WI38 (cell line): ENCODE results near the gene BRD9.
"Not testable (repeated sequence)": the region's sequence is repeated elsewhere in the genome, so short reads cannot be mapped to it uniquely, and the experiment has no call there.

Experiments
- H3K4me3 ChIP-seq: 2 replicates; pipeline ENCODE4 v1.5.1; 2011; ENCODE audit warnings: low read depth, mild to moderate bottlenecking, control low read depth, low read length
- TF ChIP-seq, protein P1 (sequence below): IDR thresholded peaks from 2 replicates; pipeline ENCODE4 v1.5.1; 2012; ENCODE audit warnings: low read depth, mild to moderate bottlenecking, control low read depth, low read length

Gene BRD9

DNA sequence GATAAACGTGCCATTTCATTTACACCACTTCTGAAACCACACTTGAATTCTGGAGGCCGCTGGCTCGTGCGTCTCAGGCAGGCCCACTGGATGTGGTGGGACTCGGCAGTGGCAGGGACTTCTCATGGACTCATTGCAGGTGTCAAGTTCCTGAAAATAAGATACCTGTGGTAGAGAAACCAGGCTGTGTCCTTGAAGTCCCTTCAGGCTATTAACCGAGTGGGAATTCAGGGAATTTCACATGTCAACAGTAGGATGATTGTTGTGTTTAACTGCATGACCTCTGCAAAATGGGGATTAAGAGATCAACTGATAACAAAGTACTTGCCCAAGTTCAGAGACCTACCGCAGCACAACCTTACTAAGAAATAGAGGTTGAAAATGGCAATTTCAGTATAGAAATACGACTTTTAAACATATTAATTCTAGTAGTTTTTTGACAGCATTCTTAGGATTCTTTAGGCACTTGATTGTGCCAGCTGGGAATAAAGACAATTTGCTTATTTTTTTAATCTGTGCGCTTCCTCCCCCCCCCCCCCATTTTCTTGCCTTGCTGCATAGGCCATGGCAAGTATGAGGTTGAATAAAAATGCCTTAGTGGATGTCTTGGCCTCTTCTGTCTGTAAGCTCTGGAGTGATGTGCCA, 26.9 kb upstream of the BRD9 start:
- no peak overlapping the region for H3K4me3 ChIP-seq
- TF ChIP-seq, protein P1, sequence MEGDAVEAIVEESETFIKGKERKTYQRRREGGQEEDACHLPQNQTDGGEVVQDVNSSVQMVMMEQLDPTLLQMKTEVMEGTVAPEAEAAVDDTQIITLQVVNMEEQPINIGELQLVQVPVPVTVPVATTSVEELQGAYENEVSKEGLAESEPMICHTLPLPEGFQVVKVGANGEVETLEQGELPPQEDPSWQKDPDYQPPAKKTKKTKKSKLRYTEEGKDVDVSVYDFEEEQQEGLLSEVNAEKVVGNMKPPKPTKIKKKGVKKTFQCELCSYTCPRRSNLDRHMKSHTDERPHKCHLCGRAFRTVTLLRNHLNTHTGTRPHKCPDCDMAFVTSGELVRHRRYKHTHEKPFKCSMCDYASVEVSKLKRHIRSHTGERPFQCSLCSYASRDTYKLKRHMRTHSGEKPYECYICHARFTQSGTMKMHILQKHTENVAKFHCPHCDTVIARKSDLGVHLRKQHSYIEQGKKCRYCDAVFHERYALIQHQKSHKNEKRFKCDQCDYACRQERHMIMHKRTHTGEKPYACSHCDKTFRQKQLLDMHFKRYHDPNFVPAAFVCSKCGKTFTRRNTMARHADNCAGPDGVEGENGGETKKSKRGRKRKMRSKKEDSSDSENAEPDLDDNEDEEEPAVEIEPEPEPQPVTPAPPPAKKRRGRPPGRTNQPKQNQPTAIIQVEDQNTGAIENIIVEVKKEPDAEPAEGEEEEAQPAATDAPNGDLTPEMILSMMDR: no peak

DNA sequence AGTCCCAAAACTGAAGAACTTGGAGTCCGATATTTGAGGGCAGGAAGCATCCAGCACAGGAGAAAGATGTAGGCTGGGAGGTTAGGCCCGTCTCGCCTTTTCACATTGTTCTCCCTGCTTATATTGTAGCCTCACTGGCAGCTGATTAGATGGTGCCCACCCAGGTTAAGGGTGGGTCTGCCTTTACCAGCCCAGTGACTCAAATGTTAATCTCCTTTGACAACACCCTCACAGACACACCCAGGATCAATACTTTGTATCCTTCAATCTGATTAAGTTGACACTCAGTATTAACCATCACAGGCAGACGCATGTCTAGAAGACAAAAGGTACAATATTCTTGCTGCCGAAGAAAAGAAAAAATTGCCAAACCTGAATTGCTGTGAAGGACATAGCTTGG, 26.1 kb upstream of the BRD9 start:
- not testable (repeated sequence) for H3K4me3 ChIP-seq

DNA sequence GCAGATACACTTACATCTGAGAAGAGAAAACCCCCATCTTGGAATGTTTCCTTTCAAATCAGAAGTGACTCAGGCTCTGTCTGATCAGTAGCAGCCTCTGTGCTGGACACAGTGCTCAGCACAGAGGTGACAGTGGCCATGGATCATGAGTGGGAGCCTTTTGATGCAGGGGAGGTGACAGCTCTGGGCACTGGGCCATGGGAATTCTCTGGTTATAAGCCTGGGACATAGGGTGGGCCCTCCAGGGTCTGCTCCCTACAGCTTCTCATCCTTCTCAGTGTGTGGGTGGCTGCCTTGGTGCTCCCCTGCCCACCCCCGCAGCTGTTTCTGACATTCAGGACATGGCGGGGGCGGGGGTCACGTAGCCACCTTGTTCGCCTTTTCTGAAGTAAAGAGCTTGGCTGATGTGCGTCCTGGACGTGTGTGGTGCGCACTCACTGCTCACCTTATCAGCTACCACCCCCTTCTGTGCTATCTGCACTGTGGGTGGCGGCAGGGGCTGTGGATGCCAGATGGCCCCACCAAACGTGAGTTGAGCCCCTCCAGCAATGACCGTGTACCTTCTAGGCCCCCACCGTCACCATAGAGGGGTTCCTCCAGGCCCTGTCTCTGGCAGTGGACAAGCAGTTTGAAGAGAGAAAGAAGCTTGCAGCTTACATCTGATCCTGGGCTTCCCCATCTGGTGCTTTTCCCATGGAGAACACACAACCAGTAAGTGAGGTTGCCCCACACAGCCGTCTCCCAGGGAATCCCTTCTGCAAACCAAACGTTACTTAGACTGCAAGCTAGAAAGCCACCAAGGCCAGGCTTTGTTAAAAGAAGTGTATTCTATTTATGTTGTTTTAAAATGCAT, 24.1 kb upstream of the BRD9 start:
- H3K4me3 ChIP-seq: no peak overlapping the region
- TF ChIP-seq, protein P1: no peak

DNA sequence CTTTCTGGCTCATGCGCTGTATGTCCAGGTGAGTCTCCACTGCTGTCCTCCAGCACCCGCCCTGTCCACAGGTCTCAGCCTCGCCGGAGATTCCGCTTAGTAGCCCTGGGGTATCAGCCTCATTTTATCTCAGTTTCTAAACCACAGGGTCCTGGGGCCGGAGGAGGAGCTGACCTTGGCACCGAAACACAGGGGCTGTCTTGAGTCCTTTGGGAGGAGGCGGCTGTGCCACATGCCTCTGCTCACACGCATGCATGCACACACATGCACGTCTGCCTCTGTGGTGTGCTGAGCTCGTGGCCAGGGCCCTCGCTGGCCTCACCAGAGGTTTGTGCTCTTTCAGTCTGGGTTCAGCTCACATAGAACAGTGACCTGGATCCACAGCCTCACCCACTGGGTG, 23.3 kb upstream of the BRD9 start:
- TF ChIP-seq, protein P1: no peak
- no peak overlapping the region for H3K4me3 ChIP-seq

DNA sequence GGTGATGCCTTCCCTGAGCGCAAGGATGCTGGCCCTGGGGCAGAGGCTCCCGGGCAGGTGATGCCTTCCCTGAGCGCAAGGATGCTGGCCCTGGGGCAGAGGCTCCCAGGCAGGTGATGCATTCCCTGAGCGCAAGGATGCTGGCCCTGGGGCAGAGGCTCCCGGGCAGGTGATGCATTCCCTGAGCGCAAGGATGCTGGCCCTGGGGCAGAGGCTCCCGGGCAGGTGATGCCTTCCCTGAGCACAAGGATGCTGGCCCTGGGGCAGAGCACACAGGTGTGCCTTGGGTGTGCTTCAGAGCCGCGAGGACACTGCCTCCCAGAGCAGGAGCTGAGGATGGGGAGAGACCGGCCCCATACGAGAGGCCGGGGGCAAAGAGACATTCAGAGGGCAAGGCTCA, 22.7 kb upstream of the BRD9 start:
- H3K4me3 ChIP-seq: not testable (repeated sequence)

DNA sequence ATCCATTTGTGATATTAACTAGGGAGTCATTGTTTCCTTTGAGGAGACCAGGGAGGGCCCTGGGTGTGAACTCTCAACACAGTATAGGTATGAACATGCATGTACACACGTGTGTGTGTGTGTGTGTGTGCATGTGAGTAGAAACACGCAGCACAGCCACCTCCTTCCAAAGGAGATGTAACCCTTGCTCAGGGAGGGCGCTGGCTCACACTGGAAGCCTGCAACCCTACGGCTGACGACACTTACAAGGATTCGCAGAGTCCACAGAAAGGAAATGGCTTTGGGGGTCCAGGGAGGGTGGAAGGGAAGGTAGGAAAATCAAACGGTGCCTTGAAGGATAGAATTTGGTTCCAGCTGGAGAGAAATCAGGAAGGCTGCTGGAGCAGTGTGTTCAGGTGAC, 22.0 kb upstream of the BRD9 start:
- no peak overlapping the region for H3K4me3 ChIP-seq
- TF ChIP-seq, protein P1: no peak

DNA sequence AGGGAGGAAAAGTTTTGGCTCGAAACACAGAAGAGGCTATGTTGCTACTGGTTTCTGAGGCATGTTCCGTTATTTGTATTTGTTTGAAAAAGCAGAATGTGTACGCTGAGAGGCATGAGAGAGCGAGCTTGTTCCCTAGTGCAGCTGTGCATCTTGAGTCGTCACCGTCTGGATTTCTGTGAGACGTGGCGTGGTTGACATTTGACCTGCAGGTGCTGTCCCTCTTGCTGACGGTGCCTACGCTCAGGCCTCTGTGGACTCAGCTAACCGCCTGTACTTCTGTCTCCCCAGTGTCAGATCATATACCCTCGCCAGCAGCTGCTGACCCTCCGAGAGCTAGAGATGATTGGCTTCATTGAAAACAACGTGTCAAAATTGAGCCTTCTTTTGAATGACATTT, 21.6 kb upstream of the BRD9 start:
- TF ChIP-seq, protein P1: no peak
- H3K4me3 ChIP-seq: no peak overlapping the region

DNA sequence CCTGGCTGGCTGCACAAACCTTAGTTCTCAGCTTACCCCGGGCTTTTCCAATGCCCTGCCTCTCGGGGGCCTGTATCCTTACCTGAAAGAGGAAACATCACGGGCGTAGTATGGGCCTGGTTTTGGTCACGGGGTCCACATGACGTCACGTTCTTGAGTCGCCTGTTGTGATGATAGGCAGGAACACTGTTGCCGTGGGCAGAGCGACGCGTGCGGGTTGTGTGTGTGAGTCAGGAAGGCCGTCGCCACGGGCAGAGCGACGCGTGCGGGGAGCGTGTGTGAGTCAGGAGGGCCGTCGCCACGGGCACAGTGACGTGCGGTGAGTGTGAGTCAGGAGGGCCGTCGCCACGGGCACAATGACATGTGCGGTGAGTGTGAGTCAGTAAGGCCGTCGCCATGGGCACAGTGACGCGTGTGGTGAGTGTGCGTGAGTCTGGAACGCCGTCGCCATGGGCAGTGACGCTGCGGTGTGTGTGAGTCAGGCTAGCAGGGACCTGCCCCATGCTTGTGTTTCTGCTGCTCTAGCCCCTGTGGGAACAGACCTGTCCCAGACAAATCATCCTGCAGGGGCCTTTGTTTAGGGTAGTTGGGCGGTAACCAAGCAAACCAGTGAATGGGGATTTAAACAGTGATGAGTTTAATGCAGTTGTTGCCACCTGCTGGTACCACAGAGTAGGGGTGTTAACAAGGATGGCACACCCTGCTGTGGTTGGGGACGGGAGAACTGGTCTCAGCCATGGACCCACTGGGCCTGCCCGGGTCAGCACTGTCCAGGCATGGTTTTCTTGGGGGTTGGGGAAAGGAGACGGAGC, 19.9 kb upstream of the BRD9 start:
- TF ChIP-seq, protein P1: no peak
- H3K4me3 ChIP-seq: no peak overlapping the region
